Vagina (tissue), 2 donors: ENCODE results near the gene NFATC2. TPM values are rescaled to one million over a fixed set of nuclear protein-coding genes. Genes with fewer than 3 reads are reported as not detected.

Source experiments
- DNase-seq, 2 donors: peaks; one replicate each; pipeline ENCODE4 v3.0.0-alpha.2; 2017; ENCODE audit errors: extremely low spot score in 2 of 2
- H3K27ac ChIP-seq: fragments of 200-600 bp; sonication (generic); one replicate; pipeline ENCODE4 v1.5.1; 2019
- H3K27me3 ChIP-seq: fragments of 200-600 bp; sonication (generic); one replicate; pipeline ENCODE4 v1.5.1; 2019
- H3K36me3 ChIP-seq, 2 donors: fragments of 200-600 bp; sonication (generic); one replicate each; pipeline ENCODE4 v1.5.1; 2017 to 2019
- H3K4me1 ChIP-seq: fragments of 200-600 bp; sonication (generic); one replicate; pipeline ENCODE4 v1.5.1; 2019
- H3K4me3 ChIP-seq, 2 donors: fragments of 200-600 bp; sonication (generic); 1 replicate in 1 of 2; 2 replicates in 1 of 2; pipeline ENCODE4 v1.5.1; 2016 to 2019
- H3K9me3 ChIP-seq: fragments of 200-600 bp; sonication (generic); one replicate; pipeline ENCODE4 v1.5.1; 2019
- CTCF ChIP-seq, 3 experiments: fragments of 450-650 bp in 2 of 3; fragments of 200-600 bp in 1 of 3; sonication (generic) in 1 of 3; IDR thresholded peaks; one replicate each; pipeline ENCODE4 v1.5.1; 2017 to 2019; ENCODE audit warnings: antibody characterized with exemption in 3 of 3, mild to moderate bottlenecking in 2 of 3, moderate library complexity in 2 of 3
- POLR2A ChIP-seq, 2 donors: fragments of 450-650 bp; IDR thresholded peaks; one replicate each; pipeline ENCODE4 v1.6.1; 2017; ENCODE audit warnings: antibody characterized with exemption in 2 of 2, mild to moderate bottlenecking in 2 of 2, moderate library complexity in 2 of 2
- POLR2AphosphoS5 ChIP-seq, 2 donors: sonication (generic); formaldehyde crosslinking; IDR thresholded peaks; one replicate each; pipeline ENCODE4 v1.9.0; 2017; ENCODE audit warnings: antibody characterized with exemption in 2 of 2, mild to moderate bottlenecking in 2 of 2, low read depth in 1 of 2; ENCODE audit not compliant: insufficient read depth in 1 of 2
- intact Hi-C: fragments of 100-400 bp; cut with DNase I; formaldehyde crosslinking; loops from one replicate; pipeline ENCODE4 v1.15.1; 2023
- total RNA-seq: library from RNA; depleted of rRNA; stranded (reverse); fragments of >200 nt; gene quantifications from one replicate; pipeline ENCODE4 v1.2.3, GENCODE V29; 2016

NFATC2 gene
- total RNA-seq, 1 donor from 2014 or later, result 7.4 TPM

- TF ChIP-seq POLR2AphosphoS5 (IDR thresholded peaks at IDR 0.05; ENCODE audit: insufficient read depth in 1 of 2, low read depth in 1 of 2), result no peak
- TF ChIP-seq POLR2A (IDR thresholded peaks at IDR 0.05), result no peak
- TF ChIP-seq CTCF (IDR thresholded peaks at IDR 0.05), result no peak
- H3K9me3 ChIP-seq, result no peaks in the 10 kb centered on the region
- H3K4me1 ChIP-seq, result peaks cover 44% of the 10 kb centered on the region
- no peaks in the 10 kb centered on the region for H3K36me3 ChIP-seq
- H3K4me3 ChIP-seq, result no peak overlapping the region
- intact Hi-C loops, result no loop called here
- H3K27me3 ChIP-seq, result no peaks in the 10 kb centered on the region
- no peak for DNase-seq
- no peak overlapping the region for H3K27ac ChIP-seq
Observed at GRCh38 chr20:51444467-51444866, 98.1 kb downstream of the NFATC2 start.

- no peaks in the 10 kb centered on the region for H3K27me3 ChIP-seq
- no peak overlapping the region for H3K27ac ChIP-seq
- DNase-seq, result no peak
- intact Hi-C loops, result no loop called here
- H3K4me1 ChIP-seq, result peaks cover 33% of the 10 kb centered on the region
- H3K9me3 ChIP-seq, result no peaks in the 10 kb centered on the region
- no peak overlapping the region for H3K4me3 ChIP-seq
- no peaks in the 10 kb centered on the region for H3K36me3 ChIP-seq
- TF ChIP-seq POLR2A (IDR thresholded peaks at IDR 0.05), result no peak
- no peak for TF ChIP-seq POLR2AphosphoS5 (IDR thresholded peaks at IDR 0.05; ENCODE audit: insufficient read depth in 1 of 2, low read depth in 1 of 2)
- no peak for TF ChIP-seq CTCF (IDR thresholded peaks at IDR 0.05)
Observed at GRCh38 chr20:51442602-51443001, 99.9 kb downstream of the NFATC2 start.

GRCh38 chr20:51440589-51440988 lies 101.9 kb downstream of the NFATC2 start:
- H3K27me3 ChIP-seq, result no peaks in the 10 kb centered on the region
- no peak overlapping the region for H3K27ac ChIP-seq
- no peaks in the 10 kb centered on the region for H3K36me3 ChIP-seq
- peaks cover 14% of the 10 kb centered on the region for H3K4me1 ChIP-seq
- intact Hi-C loops, result no loop called here
- H3K4me3 ChIP-seq, result no peak overlapping the region
- TF ChIP-seq POLR2AphosphoS5 (IDR thresholded peaks at IDR 0.05; ENCODE audit: insufficient read depth in 1 of 2, low read depth in 1 of 2) (no peak), POLR2A (IDR thresholded peaks at IDR 0.05) (no peak), CTCF (IDR thresholded peaks at IDR 0.05) (no peak)
- DNase-seq, result no peak
- H3K9me3 ChIP-seq, result no peaks in the 10 kb centered on the region

GRCh38 chr20:51439160-51439689 lies 103.3 kb downstream of the NFATC2 start:
- Histone ChIP-seq H3K27ac (no peak overlapping the region), H3K4me3 (no peak overlapping the region), H3K27me3 (no peaks in the 10 kb centered on the region), H3K36me3 (no peaks in the 10 kb centered on the region), H3K9me3 (no peaks in the 10 kb centered on the region), H3K4me1 (peaks cover 4% of the 10 kb centered on the region)
- intact Hi-C loops, result no loop called here
- TF ChIP-seq POLR2AphosphoS5 (IDR thresholded peaks at IDR 0.05; ENCODE audit: insufficient read depth in 1 of 2, low read depth in 1 of 2) (no peak), POLR2A (IDR thresholded peaks at IDR 0.05) (no peak), CTCF (IDR thresholded peaks at IDR 0.05) (no peak)
- DNase-seq, result no peak

GRCh38 chr20:51438136-51438535 lies 104.4 kb downstream of the NFATC2 start:
- Histone ChIP-seq H3K4me1 (no peaks in the 10 kb centered on the region), H3K27ac (no peak overlapping the region), H3K9me3 (no peaks in the 10 kb centered on the region), H3K4me3 (no peak overlapping the region), H3K27me3 (no peaks in the 10 kb centered on the region), H3K36me3 (no peaks in the 10 kb centered on the region)
- TF ChIP-seq POLR2AphosphoS5 (IDR thresholded peaks at IDR 0.05; ENCODE audit: insufficient read depth in 1 of 2, low read depth in 1 of 2) (no peak), CTCF (IDR thresholded peaks at IDR 0.05) (no peak), POLR2A (IDR thresholded peaks at IDR 0.05) (no peak)
- no peak for DNase-seq
- intact Hi-C loops, result no loop called here
